HepG2 (cell line): ENCODE data around the gene CRTAC1. TPM values are rescaled to one million over a fixed set of nuclear protein-coding genes. Genes with fewer than 3 reads are reported as not detected.

Source experiments
- ATAC-seq: fragments of 200-7000 bp; cut with Tn5 transposase; 3 replicates; pipeline ENCODE4 v1.9.1; 2020; ENCODE audit warnings: mild to moderate bottlenecking, moderate library complexity
- BruUV-seq: library from RNA; stranded (reverse); fragments of 400-500 nt; replicated peaks from 2 replicates; lab custom pipeline; 2021; lab: Mats Ljungman, UMichigan
- CTCF ChIA-PET: fragments of 300-600 bp; formaldehyde crosslinking; extraction: SDS; loops from one replicate; lab custom pipeline; 2021; ENCODE audit warnings: low total read pairs, inconsistent platforms, low intra/inter-chr PET ratio; lab: Yijun Ruan, JAX
- POLR2A ChIA-PET: fragments of 350-600 bp; sonication (Branson Sonifier 250); formaldehyde crosslinking; loops from one replicate; lab custom pipeline; 2020; ENCODE audit warnings: antibody characterized with exemption, inconsistent platforms; lab: Yijun Ruan, JAX
- DNase-seq: peaks from one replicate; pipeline ENCODE4 v3.0.0-alpha.2; 2015; ENCODE audit warnings: low spot score
- FAIRE-seq: peaks from 3 replicates; lab custom pipeline; 2011; peaks lifted over from hg19 to GRCh38; lab: Jason Lieb, UNC
- H2AFZ ChIP-seq: one replicate; pipeline ENCODE4 v1.6.1; 2011; ENCODE audit warnings: low read length, inconsistent platforms
- H3K27ac ChIP-seq: fragments of 300-600 bp; 3 replicates; pipeline ENCODE4 v1.8.0; 2011; ENCODE audit warnings: mixed run types, mild to moderate bottlenecking, mixed read lengths, low read length, inconsistent platforms; ENCODE audit not compliant: insufficient read depth; ENCODE audit errors: extremely low read length
- H3K27me3 ChIP-seq, 2 experiments: fragments of 200-600 bp in 1 of 2; 2 replicates in 1 of 2; 3 replicates in 1 of 2; pipeline versions ENCODE4 v1.6.0 to v1.8.0; 2011; ENCODE audit warnings: low read length in 2 of 2, mild to moderate bottlenecking in 2 of 2, moderate library complexity in 2 of 2, inconsistent platforms in 1 of 2; ENCODE audit not compliant: insufficient read depth in 2 of 2, control insufficient read depth in 1 of 2
- H3K36me3 ChIP-seq, 2 experiments: fragments of 200-600 bp in 1 of 2; replicated peaks in 1 of 2; 2 replicates in 1 of 2; 3 replicates in 1 of 2; pipeline versions ENCODE4 v1.5.1 to v1.8.0; 2011; ENCODE audit warnings: low read length in 2 of 2, inconsistent platforms in 1 of 2; ENCODE audit not compliant: insufficient read depth in 2 of 2, control insufficient read depth in 1 of 2
- H3K4me1 ChIP-seq: 2 replicates; pipeline ENCODE4 v1.5.1; 2012; ENCODE audit warnings: low read length, inconsistent platforms; ENCODE audit not compliant: insufficient read depth
- H3K4me2 ChIP-seq: 2 replicates; pipeline ENCODE4 v1.6.0; 2011; ENCODE audit warnings: low read depth, low read length, inconsistent platforms
- H3K4me3 ChIP-seq, 3 experiments: fragments of 200-600 bp in 1 of 3; sonication (generic), shearing (Covaris generic) in 1 of 3; replicated peaks in 1 of 3; 2 replicates each; pipeline ENCODE4 v1.5.1; 2011 to 2016; ENCODE audit warnings: low read length in 3 of 3, inconsistent platforms in 2 of 3, low read depth in 2 of 3, mild to moderate bottlenecking in 2 of 3, control low read depth in 1 of 3, mixed read lengths in 1 of 3; ENCODE audit not compliant: insufficient read depth in 1 of 3
- H3K79me2 ChIP-seq: one replicate; pipeline ENCODE4 v1.6.1; 2011; ENCODE audit warnings: low read length, inconsistent platforms; ENCODE audit not compliant: insufficient read depth
- H3K9ac ChIP-seq: 2 replicates; pipeline ENCODE4 v1.6.0; 2011; ENCODE audit warnings: mild to moderate bottlenecking, low read depth, low read length, inconsistent platforms; ENCODE audit not compliant: insufficient read depth
- H3K9me3 ChIP-seq: 2 replicates; pipeline ENCODE4 v1.5.1; 2012; ENCODE audit warnings: mild to moderate bottlenecking, low read length
- H4K20me1 ChIP-seq: 2 replicates; pipeline ENCODE4 v1.6.0; 2011; ENCODE audit warnings: inconsistent platforms, mild to moderate bottlenecking, low read length, moderate library complexity; ENCODE audit not compliant: insufficient read depth
- KAT8 ChIP-seq: IDR thresholded peaks from 2 replicates; pipeline ENCODE4 v1.6.1; 2016; ENCODE audit warnings: missing genetic modification reagents, missing compliant biosample characterization
- MIER2 ChIP-seq: IDR thresholded peaks from 2 replicates; pipeline ENCODE4 v1.6.1; 2016; ENCODE audit warnings: missing biosample characterization, missing genetic modification reagents
- SOX13 ChIP-seq, 3 experiments: fragments of 450-650 bp in 1 of 3; sonication (generic) in 1 of 3; formaldehyde crosslinking in 1 of 3; IDR thresholded peaks in 2 of 3; conservative IDR thresholded peaks in 1 of 3; 2 replicates each; pipeline versions ENCODE4 v1.5.0 to v1.6.1; 2016 to 2020; ENCODE audit warnings: antibody characterized with exemption in 1 of 3, mild to moderate bottlenecking in 1 of 3, missing compliant biosample characterization in 1 of 3, missing genetic modification reagents in 1 of 3, moderate library complexity in 1 of 3
- TBX2 ChIP-seq: sonication (generic); formaldehyde crosslinking; IDR thresholded peaks from 2 replicates; pipeline ENCODE4 v1.5.0; 2020; ENCODE audit warnings: missing genetic modification reagents, mild to moderate bottlenecking, borderline replicate concordance
- ZFP36L1 ChIP-seq: sonication (generic); formaldehyde crosslinking; IDR thresholded peaks from 2 replicates; pipeline ENCODE4 v1.8.0; 2022; ENCODE audit warnings: mild to moderate bottlenecking, missing genetic modification reagents, moderate library complexity
- ZNF431 ChIP-seq: sonication (generic); formaldehyde crosslinking; IDR thresholded peaks from 2 replicates; pipeline ENCODE4 v1.9.0; 2022; ENCODE audit warnings: missing genetic modification reagents, low read depth, mild to moderate bottlenecking, borderline replicate concordance
- ZNF543 ChIP-seq: sonication (generic); formaldehyde crosslinking; IDR thresholded peaks from 2 replicates; pipeline ENCODE4 v1.4.0; 2020; ENCODE audit warnings: mild to moderate bottlenecking, missing genetic modification reagents
- ZNF549 ChIP-seq: sonication (generic); formaldehyde crosslinking; IDR thresholded peaks from 2 replicates; pipeline ENCODE4 v1.5.0; 2020; ENCODE audit warnings: missing genetic modification reagents
- ZNF841 ChIP-seq: sonication (generic); formaldehyde crosslinking; IDR thresholded peaks from 2 replicates; pipeline ENCODE4 v1.8.1; 2023; ENCODE audit warnings: missing genetic modification reagents, borderline replicate concordance
- ZSCAN22 ChIP-seq: sonication (generic); formaldehyde crosslinking; IDR thresholded peaks from 2 replicates; pipeline ENCODE4 v1.4.0; 2020; ENCODE audit warnings: mild to moderate bottlenecking, missing genetic modification reagents
- WGBS: methylation state at CpG from one replicate; pipeline ENCODE4 v1.1.6; 2017; ENCODE audit warnings: low lambda C conversion rate; 5-methylcytosine and 5-hydroxymethylcytosine counted together
- in situ Hi-C: cut with HindIII; loops from 2 replicates; pipeline ENCODE4 v1.10.0; 2017; ENCODE audit warnings: low pct_unique_long_range_greater_than_20kb; ENCODE audit not compliant: extremely low pct_ligation_motif_present
- intact Hi-C: fragments of 100-400 bp; cut with micrococcal nuclease; formaldehyde crosslinking; loops from one replicate; pipeline ENCODE4 v1.10.0; 2022; ENCODE audit not compliant: unreplicated experiment
- polyA plus RNA-seq, 8 experiments: library from polyadenylated mRNA; depleted of rRNA in 3 of 8; stranded (reverse) in 7 of 8; unstranded in 1 of 8; fragments of >200 nt; fragmentation: Illumina TruSeq in 4 of 8; extraction: Trizol in 4 of 8; gene quantifications; 2 replicates each; pipeline versions ENCODE4 v1.2.1 to v1.2.3, GENCODE V29; 2011 to 2016; ENCODE audit warnings: low read depth in 4 of 8, missing spikeins in 1 of 8, mixed read lengths in 1 of 8; ENCODE audit not compliant: insufficient read depth in 1 of 8
- total RNA-seq, 5 experiments: library from RNA; depleted of rRNA; stranded (reverse); fragments of >200 nt; fragmentation: Illumina TruSeq; extraction: Trizol; gene quantifications; 2 replicates each; pipeline ENCODE4 v1.2.3, GENCODE V29; 2016; ENCODE audit warnings: low read depth in 1 of 5
- TF ChIP-seq, protein P1 (sequence below), 2 experiments: fragments of 450-650 bp in 1 of 2; sonication (generic) in 1 of 2; formaldehyde crosslinking in 1 of 2; IDR thresholded peaks; 2 replicates each; pipeline versions ENCODE4 v1.6.1 to v1.8.0; 2016 to 2022; ENCODE audit warnings: antibody characterized with exemption in 1 of 2, mild to moderate bottlenecking in 1 of 2, missing genetic modification reagents in 1 of 2
- TF ChIP-seq, protein P2 (sequence below): sonication (generic); formaldehyde crosslinking; IDR thresholded peaks from 2 replicates; pipeline ENCODE4 v1.5.0; 2020; ENCODE audit warnings: mild to moderate bottlenecking, low read depth, missing genetic modification reagents, borderline replicate concordance
- TF ChIP-seq, protein P3 (sequence below): sonication (generic); formaldehyde crosslinking; IDR thresholded peaks from 2 replicates; pipeline ENCODE4 v1.4.0; 2020; ENCODE audit warnings: missing genetic modification reagents, borderline replicate concordance

Gene CRTAC1
- total and polyA plus RNA-seq, 2 of the 13 experiments (the other 11 are each of a cell fraction or from before 2014, with no cell fraction given) = not detected

DNA sequence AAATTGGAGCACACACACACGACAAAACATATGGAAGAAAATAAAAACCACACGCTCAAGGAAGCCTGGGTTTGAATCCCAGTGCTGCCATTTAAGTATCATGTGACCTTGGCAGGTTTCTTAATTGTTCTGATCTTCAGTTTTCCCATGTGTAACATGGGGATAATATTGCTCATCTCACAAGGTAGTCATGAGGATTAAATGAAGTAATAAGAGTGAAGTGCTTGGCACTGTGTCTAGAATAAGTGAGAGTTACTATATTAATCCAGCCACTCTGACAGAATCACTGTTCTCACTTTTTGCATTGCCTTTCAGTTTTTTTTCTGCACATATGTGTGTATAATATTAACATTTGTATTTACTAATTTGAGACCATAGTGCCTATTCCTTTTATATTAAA is 137.5 kb downstream of the CRTAC1 start:
- Histone ChIP-seq H4K20me1 (no peaks in the 10 kb centered on the region), H3K27me3 (peaks cover 0 to 37% of the 10 kb centered on the region in 2 experiments; a peak in 3 of 5 replicates), H3K27ac (no peak overlapping the region), H2AFZ (no peak overlapping the region), H3K4me1 (no peaks in the 10 kb centered on the region), H3K4me3 (no peak overlapping the region), H3K9me3 (no peaks in the 10 kb centered on the region), H3K79me2 (no peaks in the 10 kb centered on the region), H3K36me3 (no peaks in the 10 kb centered on the region), H3K9ac (no peak overlapping the region), H3K4me2 (no peak overlapping the region)
- 36% methylated on average over 2 of the region's 2 CpGs for WGBS
- in situ Hi-C loops (no loop called here), intact Hi-C loops (no loop called here)
- ChIA-PET CTCF (no interaction called here), POLR2A (no interaction called here)
- no TSS peak for BruUV-seq
- FAIRE-seq (no peak), DNase-seq (no peak), ATAC-seq (no peak)
- TF ChIP-seq ZNF431 (no peak), MIER2 (CRISPR knock-in tag) (no peak), ZNF841 (no peak), ZFP36L1 (CRISPR knock-in tag) (no peak), ZNF543 (CRISPR knock-in tag) (no peak), ZSCAN22 (CRISPR knock-in tag) (no peak), TBX2 (CRISPR knock-in tag) (no peak), SOX13 (IDR thresholded peaks at IDR 0.05) (no peak), SOX13 (CRISPR knock-in tag; conservative IDR thresholded peaks at IDR 0.05 in 1 of 2, IDR thresholded peaks at IDR 0.05 in 1 of 2) (no peak), ZNF549 (no peak), KAT8 (no peak)
- TF ChIP-seq, protein P1, sequence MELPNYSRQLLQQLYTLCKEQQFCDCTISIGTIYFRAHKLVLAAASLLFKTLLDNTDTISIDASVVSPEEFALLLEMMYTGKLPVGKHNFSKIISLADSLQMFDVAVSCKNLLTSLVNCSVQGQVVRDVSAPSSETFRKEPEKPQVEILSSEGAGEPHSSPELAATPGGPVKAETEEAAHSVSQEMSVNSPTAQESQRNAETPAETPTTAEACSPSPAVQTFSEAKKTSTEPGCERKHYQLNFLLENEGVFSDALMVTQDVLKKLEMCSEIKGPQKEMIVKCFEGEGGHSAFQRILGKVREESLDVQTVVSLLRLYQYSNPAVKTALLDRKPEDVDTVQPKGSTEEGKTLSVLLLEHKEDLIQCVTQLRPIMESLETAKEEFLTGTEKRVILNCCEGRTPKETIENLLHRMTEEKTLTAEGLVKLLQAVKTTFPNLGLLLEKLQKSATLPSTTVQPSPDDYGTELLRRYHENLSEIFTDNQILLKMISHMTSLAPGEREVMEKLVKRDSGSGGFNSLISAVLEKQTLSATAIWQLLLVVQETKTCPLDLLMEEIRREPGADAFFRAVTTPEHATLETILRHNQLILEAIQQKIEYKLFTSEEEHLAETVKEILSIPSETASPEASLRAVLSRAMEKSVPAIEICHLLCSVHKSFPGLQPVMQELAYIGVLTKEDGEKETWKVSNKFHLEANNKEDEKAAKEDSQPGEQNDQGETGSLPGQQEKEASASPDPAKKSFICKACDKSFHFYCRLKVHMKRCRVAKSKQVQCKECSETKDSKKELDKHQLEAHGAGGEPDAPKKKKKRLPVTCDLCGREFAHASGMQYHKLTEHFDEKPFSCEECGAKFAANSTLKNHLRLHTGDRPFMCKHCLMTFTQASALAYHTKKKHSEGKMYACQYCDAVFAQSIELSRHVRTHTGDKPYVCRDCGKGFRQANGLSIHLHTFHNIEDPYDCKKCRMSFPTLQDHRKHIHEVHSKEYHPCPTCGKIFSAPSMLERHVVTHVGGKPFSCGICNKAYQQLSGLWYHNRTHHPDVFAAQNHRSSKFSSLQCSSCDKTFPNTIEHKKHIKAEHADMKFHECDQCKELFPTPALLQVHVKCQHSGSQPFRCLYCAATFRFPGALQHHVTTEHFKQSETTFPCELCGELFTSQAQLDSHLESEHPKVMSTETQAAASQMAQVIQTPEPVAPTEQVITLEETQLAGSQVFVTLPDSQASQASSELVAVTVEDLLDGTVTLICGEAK (IDR thresholded peaks at IDR 0.05) = no peak
- TF ChIP-seq, protein P1 (CRISPR knock-in tag; IDR thresholded peaks at IDR 0.05) = no peak
- TF ChIP-seq, protein P2, sequence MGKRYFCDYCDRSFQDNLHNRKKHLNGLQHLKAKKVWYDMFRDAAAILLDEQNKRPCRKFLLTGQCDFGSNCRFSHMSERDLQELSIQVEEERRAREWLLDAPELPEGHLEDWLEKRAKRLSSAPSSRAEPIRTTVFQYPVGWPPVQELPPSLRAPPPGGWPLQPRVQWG (CRISPR knock-in tag) = no peak
- TF ChIP-seq, protein P3, sequence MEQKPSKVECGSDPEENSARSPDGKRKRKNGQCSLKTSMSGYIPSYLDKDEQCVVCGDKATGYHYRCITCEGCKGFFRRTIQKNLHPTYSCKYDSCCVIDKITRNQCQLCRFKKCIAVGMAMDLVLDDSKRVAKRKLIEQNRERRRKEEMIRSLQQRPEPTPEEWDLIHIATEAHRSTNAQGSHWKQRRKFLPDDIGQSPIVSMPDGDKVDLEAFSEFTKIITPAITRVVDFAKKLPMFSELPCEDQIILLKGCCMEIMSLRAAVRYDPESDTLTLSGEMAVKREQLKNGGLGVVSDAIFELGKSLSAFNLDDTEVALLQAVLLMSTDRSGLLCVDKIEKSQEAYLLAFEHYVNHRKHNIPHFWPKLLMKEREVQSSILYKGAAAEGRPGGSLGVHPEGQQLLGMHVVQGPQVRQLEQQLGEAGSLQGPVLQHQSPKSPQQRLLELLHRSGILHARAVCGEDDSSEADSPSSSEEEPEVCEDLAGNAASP = no peak
